ENCODE data around the gene SNX32.

DNA sequence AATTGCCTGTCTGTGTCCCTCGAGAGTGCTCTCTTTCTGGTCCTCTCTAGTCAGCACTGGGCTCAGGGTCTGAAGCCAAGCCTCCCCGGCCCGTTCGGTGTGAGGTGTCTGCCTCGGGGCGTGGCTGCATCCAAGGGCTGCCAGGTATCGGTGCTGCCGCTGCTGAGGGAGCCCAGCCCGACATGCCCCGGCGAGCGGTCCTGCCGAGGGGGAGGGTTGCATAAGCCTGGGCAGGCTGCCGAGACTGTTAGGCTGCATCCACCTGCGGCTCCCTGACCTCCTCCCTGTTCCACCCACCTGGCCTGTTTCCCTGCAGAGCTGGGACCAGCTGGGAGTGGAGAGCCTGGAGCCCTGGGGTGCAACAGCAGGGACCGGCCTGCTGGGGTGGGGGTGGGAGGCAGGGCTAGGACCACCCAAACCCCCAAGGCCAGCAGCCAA lies 40.6 kb upstream of the SNX32 start:
- TF ChIP-seq, protein P1, sequence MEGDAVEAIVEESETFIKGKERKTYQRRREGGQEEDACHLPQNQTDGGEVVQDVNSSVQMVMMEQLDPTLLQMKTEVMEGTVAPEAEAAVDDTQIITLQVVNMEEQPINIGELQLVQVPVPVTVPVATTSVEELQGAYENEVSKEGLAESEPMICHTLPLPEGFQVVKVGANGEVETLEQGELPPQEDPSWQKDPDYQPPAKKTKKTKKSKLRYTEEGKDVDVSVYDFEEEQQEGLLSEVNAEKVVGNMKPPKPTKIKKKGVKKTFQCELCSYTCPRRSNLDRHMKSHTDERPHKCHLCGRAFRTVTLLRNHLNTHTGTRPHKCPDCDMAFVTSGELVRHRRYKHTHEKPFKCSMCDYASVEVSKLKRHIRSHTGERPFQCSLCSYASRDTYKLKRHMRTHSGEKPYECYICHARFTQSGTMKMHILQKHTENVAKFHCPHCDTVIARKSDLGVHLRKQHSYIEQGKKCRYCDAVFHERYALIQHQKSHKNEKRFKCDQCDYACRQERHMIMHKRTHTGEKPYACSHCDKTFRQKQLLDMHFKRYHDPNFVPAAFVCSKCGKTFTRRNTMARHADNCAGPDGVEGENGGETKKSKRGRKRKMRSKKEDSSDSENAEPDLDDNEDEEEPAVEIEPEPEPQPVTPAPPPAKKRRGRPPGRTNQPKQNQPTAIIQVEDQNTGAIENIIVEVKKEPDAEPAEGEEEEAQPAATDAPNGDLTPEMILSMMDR (conservative IDR thresholded peaks at IDR 0.05): no peak
- TF ChIP-seq ZFX (IDR thresholded peaks at IDR 0.05): no peak

Measured in C4-2B (cell line).